SW 1271 (cell line): Measurements from ENCODE around the gene SATB2.

Experiments used
- DNase-seq, 2 experiments: peaks; one replicate each; lab custom pipeline; 2025; lab: John Stamatoyannopoulos, UW

Gene SATB2

GRCh38 chr2:199465988-199466691 is 8.4 kb upstream of the SATB2 start:
- DNase-seq, result no peak

DNA sequence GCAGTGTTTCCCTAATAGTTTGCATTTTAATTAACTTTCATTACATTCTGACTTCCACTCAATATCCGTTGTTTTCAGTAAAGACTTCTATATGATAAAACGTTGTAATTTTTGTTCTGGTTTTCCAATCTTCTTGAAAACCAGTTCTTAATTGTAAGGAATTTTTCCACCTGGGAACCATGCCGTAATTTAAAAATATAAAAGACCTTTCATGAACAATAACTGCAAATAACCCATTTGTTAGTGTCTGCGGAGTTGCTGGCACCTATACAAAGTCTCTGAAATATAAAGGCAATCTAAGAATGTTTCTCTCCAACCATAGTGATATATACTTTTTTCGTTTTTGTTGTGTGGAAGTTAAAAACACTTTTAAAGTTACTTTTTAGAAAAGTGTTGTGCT is 7.7 kb upstream of the SATB2 start:
- no peak for DNase-seq

DNA sequence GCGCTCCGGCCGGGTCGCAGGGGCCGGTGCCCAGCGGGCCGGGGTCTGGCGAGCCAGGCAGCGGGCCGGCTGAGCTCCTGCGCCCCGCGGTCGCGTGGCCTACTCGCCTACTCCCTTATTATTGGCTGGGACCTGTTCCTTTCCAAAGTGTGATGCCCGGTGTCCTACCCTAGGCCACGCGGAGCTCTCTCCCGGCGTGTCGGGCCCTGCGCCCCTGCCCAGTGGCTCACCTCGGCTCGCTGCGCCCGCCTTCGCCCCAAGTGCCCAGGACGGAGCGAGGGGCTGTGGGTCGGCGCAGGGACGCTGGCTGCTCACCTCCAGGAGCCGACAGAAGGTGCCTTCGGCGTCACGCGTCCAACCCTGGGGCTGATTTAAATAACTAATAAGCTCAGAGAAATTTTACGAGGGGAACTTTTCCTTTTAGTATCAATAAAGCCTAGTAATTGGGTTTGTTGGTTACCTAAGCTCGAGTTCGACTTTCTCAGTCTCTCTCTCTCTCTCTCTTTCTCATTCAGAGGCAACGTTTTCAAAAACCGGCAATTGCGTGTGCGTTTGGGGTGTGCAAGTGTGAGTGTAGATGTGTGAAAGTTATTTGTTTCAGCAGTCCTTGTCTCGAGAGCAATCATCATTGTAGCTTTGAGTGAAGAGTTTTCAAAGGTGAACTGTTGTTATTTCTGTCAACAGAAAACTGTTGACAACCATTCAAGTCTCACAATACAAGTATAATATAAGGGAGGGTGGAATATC is 7.0 kb upstream of the SATB2 start:
- DNase-seq, result no peak

- no peak for DNase-seq
These were observed 6.2 kb upstream of the SATB2 start for GRCh38 chr2:199463708-199464605.

DNA sequence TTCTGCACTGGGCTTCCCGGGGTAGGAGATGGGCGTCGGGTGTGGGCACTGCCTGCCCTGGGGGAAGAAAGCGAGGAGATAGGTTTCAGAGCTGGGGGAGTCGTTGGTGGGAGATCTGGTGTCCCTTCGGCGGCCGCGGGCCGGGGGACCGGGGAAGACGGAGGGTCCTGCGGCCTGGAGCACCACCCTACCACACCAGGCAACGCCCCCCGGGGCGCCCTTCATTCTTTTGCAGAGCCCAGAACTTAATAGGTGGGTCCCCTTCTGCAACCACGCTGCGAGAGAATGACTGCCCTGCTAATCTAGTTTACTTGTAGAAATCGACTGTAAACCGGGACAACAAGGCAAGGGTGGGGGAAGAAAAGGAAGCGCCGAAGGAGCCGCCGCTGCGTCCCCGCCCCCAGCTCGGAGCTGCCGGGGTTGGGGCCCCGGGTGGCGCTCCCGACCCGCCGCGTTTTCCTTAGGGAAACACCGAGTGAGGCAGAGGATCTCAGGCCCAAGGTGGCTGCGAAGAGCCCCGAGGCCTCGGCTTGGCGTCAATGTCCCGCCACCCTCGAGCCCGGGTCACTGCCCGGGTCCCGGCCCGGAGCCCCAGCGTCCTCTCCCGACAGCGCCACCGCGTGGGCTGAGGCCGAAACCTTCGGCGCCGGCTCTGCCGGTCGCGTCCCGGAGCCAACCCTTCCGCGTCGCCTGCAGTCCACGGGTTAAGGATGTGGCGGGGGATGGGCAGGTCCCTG is 5.4 kb upstream of the SATB2 start:
- DNase-seq, result peak; percentile 11 to 42

DNA sequence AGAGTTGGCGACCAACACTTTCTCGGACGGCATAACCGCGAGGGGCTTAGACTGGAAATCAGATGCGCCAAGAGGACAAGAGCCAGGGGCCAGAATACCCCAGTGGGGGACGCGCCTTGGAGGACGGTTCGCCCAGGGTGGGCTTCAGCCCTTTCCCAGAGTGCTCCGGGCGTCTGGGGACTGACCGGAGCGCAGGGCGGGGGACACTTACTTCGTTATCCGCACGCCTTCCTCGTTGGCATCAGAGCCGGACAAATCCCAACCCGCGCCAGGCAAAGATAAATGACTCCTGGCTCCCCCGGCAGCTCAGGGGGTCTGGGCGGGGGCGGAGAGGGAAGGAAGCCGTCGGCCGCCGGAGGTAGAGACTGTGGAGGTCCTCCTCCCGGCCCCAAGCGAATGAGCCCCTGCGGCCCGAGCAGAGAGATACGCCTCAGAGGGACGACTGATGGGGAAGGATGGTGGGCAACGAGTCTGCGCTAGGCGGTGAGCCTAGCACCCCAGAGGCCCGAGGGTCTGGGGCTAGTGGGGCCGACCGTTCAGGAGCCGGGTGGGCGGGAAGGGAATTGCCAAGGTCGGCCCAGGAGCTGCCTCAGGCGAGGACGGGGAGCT is 4.7 kb upstream of the SATB2 start:
- no peak for DNase-seq

- no peak for DNase-seq
These were observed 4.1 kb upstream of the SATB2 start for GRCh38 chr2:199461711-199462346.

DNA sequence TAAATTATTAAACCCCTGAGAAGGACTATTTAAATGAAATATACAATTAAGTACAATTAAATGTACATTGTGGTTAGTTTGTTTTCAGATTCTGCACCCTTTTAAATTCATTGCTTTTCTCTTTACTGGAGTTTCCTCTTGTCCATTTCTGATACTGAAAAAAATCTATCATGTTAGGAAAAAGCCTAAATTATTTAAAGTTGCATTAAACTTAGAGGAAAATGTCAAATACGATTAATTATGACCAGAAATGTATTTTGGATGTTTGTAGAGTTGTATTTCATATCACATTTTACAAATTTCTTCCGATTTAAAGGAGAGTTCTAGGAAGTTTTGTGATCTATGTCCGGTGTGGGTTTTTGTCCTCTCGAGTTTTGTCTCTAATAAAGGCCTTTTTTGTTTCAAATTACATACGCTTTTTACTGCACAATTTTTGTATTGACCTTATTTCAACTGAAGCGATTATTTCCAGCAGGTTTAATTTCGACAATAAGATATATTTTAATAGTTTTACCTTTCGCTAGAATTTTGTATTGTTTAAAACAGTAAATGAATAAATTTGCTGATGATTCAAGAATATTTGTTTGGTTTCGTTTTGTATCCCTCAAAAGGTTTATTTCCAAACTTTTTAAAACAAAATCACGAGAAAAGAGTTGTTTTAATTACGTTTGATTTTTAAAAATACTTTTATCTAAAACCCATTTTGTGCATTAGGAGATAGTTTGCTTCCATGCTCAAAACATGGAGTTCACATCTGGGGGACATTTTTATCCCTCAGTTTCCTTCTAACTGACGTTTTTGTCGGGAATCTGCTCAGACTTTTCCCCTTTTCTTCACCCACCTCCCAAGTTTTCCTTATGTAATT is 3.3 kb upstream of the SATB2 start:
- DNase-seq, result no peak

DNA sequence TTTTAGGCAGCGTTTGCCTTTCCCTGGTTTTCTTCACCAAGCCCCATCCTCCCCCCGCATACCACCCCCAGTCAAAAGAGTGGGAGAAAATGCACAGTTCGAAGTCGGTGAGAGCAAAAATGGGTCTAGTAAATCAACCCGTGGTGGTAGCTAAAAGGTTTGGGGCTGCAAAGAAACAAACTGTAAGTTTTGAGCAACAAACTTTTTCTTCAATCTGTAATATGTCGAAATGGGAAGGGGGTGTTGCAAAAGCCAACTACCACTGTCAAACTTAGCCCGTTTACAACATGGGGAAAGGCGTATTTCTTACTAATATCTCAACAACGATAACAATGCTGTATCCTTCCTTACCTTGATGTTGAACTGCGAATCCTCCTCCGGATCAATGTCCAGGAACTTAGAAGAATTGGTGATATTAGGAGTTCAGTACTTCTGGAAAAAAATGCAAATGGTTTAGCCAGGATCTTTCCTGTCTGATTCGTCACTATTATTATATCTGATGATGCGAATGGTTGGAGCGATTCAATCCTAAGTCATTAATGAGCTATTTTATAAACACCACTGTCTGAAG is 2.4 kb upstream of the SATB2 start:
- DNase-seq, result peak in 1 of 2 experiments; percentile 47

DNA sequence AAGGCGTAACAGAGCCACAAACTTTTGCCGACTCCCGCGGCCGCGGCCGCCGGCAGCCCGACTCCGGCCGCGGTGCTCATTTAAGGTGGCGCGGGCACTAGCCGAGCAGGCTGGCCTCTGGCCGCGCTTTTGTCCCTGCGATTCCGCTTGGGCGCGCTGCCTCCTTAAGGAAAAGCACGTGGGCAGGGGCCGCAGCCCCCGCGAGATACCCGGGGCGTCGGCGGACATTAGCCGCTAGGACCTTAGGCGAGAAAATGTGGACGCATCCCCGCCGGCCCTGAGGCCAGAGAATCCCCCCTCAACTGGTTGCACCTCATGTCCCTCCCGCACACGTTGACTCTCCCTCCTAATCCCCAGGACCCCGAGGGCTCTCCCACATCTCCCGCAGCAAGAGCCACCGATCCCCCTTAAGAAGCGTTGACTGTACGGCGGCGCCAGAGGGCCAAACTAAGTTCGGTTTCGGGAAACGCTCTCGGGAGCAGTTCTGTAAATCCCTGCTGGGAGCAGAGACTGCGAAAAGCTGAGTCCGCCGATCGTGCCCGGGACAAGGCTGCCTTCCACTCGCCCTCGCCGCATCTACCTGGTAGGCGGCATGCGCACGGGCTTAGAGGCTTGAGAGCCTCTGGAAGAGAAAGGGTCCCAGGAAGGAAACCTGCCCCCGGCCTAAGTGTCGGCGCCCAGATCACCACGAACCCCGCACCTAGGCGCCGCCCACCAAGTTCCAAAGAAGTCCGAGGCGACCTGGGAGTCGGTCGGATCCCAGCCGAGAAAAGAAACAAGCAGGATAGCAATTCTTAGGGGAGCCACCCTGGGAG is 1.8 kb upstream of the SATB2 start:
- peak; percentile 72 to 91 for DNase-seq

DNA sequence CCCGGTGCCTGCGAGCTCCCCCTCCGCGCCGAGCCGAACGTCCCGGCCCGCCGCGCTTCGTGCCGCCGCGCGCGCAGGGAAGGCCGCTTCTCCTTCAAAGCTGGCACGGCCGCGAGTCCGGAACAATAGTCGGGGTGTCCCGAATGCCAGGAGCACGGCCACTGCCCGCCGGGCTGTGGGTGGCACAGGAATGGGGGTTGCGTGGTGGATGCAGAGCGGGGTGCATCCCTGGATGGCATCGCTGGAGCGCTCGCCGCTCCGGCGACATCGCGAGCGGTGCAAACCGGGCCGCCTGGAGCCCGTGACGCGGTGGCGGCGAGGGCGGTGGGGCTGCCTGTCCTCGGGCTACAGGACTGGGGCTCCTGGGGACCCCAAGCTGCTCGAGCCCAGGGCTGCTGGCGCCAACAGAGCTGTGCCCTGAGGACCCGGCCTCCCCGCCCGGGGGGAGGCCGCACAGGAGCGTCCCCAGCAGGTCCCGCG is 1.1 kb upstream of the SATB2 start:
- DNase-seq, result no peak

DNA sequence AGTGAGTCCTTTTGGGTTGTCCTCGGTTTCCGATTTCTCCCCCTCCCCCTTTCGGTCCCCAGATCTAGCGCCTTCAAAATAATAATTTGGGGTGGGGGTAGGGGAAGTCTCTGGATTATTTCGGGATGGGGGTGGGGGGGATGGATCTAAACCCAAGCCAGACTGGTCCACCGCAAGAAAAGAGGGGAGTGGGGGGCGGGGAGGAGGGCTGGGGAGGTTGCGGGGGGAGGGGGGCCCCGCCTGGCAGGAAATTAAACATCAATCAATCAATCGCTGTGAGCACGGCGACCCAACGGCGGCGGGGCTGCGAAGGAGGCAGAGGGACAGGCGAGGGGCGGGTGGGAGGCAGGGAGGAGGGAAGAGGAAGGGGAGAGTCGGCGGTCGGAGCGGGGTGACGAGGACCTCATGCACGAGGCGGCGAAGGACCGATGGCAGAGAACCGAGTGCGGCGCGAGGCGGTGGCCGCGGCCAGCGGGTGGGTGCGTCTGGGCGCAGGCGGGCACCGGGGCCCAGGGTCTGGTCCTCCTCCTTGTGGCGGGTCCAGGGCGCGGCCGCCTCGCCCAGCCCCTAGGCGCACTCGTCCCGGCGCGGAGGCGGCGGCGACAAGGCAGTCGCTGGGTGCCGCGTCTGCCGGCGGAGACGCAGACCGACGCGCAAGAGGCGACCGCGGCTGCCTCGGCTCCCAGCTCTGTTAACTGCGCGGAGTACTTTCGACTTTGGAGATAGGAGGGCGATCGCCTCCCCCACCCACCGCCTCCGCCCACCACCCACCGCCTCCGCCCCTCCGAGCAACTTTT is 468 bp upstream of the SATB2 start:
- DNase-seq, result peak; percentile 33 to 56

GRCh38 chr2:199456383-199457146 is 1.2 kb downstream of the SATB2 start:
- DNase-seq, result peak in 1 of 2 experiments; percentile 37

- peak; percentile 28 to 74 for DNase-seq
These were observed 2.0 kb downstream of the SATB2 start for GRCh38 chr2:199455545-199456382.

GRCh38 chr2:199455210-199455544 is 2.6 kb downstream of the SATB2 start:
- DNase-seq, result peak in 1 of 2 experiments; percentile 66

GRCh38 chr2:199452991-199453379 is 4.8 kb downstream of the SATB2 start:
- no peak for DNase-seq
